Measurements from ENCODE around the gene COBL. TPM values are rescaled to one million over a fixed set of nuclear protein-coding genes. Genes with fewer than 3 reads are reported as not detected.

The COBL gene
- total RNA-seq, 1 donor from 2014 or later, result 0.11 TPM

DNA sequence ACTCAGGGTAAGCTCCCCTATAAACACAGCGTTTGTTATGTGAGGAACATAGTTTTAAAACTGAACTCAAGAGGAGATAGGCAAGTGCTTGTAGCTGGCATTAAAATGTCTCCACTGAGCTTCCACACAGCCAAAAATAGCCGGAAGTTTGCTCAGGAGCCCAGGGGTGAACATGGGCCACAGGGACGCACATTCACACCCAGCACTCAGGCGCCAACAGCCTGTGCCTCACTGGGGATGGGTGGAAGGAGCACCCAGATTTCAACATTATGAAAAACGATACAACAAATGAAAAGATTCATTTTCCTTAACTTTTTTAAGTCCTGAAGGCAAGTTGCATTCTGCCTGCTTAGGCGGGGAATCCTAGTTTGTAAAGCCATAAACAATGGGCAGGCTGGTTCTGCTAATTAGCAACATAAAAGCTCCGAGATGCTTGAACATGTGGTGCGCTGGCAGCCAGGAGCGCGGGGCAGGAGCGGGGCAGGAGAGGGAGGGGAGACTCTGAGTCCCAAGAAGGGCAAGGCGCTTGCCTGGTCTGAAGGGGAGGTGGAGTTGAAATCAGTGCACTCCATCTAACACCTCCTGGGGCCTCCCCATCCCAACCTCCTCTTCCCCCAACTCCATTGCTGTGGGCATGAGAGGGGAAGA, 235.9 kb downstream of the COBL start:
- Histone ChIP-seq H3K4me3 (no peak overlapping the region), H3K4me1 (no peaks in the 10 kb centered on the region), H3K9me3 (no peaks in the 10 kb centered on the region), H3K36me3 (no peaks in the 10 kb centered on the region), H3K27me3 (no peaks in the 10 kb centered on the region), H3K27ac (no peak overlapping the region)
- intact Hi-C loops (cut with DNase I), result no loop called here
- TF ChIP-seq, protein P1, sequence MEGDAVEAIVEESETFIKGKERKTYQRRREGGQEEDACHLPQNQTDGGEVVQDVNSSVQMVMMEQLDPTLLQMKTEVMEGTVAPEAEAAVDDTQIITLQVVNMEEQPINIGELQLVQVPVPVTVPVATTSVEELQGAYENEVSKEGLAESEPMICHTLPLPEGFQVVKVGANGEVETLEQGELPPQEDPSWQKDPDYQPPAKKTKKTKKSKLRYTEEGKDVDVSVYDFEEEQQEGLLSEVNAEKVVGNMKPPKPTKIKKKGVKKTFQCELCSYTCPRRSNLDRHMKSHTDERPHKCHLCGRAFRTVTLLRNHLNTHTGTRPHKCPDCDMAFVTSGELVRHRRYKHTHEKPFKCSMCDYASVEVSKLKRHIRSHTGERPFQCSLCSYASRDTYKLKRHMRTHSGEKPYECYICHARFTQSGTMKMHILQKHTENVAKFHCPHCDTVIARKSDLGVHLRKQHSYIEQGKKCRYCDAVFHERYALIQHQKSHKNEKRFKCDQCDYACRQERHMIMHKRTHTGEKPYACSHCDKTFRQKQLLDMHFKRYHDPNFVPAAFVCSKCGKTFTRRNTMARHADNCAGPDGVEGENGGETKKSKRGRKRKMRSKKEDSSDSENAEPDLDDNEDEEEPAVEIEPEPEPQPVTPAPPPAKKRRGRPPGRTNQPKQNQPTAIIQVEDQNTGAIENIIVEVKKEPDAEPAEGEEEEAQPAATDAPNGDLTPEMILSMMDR (IDR thresholded peaks at IDR 0.05), result no peak
- DNase-seq (ENCODE audit: low spot score in 2 of 2), result no peak

DNA sequence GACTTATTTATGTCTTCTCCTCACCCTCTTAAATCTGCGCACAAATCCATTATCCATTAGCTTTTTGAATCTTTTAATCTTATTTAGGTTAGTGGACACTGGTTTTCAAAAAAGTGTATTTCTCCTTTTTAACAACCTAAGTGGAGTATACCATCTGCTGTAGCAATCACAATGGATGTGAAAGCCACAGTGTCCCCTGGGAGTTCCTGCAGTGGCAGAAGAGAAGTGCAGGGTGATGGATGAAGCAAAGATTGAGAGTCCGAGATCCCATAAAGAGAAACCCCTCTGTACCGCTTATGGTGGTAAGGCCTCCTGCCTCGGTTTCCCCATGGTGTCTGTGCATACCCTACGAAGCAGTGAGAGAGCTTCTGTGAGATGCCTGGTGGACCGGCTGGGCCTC, 236.4 kb downstream of the COBL start:
- Histone ChIP-seq H3K27me3 (no peaks in the 10 kb centered on the region), H3K27ac (no peak overlapping the region), H3K9me3 (no peaks in the 10 kb centered on the region), H3K36me3 (no peaks in the 10 kb centered on the region), H3K4me1 (no peaks in the 10 kb centered on the region), H3K4me3 (no peak overlapping the region)
- TF ChIP-seq, protein P1 (IDR thresholded peaks at IDR 0.05), result no peak
- DNase-seq (ENCODE audit: low spot score in 2 of 2), result no peak
- intact Hi-C loops (cut with DNase I), result no loop called here

DNA sequence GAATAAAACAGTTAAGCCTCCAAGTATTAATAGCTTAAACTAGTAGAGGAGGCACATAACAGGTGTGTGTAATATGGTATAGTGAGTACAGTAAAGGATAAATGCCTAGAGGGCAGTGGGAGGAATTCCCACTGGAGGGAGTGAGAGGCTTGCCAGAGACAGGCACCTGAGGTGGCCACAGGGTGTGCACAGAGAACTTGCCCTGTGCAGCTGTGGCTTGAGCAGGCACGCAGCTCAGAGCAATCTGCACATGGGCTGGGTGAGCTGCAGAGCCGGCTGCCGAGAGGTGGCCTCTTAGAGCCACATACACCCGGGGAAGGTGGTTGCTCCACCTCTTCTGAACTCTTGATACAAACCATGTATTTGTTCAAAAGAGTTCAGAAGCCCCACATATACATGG, 237.1 kb downstream of the COBL start:
- Histone ChIP-seq H3K36me3 (no peaks in the 10 kb centered on the region), H3K4me3 (no peak overlapping the region), H3K27me3 (no peaks in the 10 kb centered on the region), H3K4me1 (no peaks in the 10 kb centered on the region), H3K9me3 (no peaks in the 10 kb centered on the region), H3K27ac (no peak overlapping the region)
- TF ChIP-seq, protein P1 (IDR thresholded peaks at IDR 0.05), result no peak
- intact Hi-C loops (cut with DNase I), result no loop called here
- no peak for DNase-seq (ENCODE audit: low spot score in 2 of 2)

DNA sequence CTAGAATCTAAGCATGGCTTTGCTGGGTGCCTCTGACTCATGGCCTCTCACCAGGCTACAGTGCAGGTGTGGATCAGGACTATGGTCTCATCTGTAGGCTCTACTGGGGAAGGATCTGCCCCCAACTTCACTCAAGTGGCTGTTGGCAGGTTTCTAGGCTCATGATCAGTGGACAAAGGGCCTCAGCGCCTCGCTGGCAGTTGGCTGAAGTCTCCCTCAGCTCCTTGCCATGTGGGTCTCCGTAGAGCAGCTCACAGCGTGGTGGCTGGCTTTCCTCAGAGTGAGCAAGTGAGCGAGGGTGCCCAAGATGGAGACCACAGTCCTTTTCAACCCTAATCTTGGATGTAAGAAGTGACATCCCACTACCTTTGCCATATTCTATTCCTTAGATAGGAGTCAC, 238.0 kb downstream of the COBL start:
- no peaks in the 10 kb centered on the region for H3K27me3 ChIP-seq
- TF ChIP-seq, protein P1 (IDR thresholded peaks at IDR 0.05), result no peak
- intact Hi-C loops (cut with DNase I), result no loop called here

DNA sequence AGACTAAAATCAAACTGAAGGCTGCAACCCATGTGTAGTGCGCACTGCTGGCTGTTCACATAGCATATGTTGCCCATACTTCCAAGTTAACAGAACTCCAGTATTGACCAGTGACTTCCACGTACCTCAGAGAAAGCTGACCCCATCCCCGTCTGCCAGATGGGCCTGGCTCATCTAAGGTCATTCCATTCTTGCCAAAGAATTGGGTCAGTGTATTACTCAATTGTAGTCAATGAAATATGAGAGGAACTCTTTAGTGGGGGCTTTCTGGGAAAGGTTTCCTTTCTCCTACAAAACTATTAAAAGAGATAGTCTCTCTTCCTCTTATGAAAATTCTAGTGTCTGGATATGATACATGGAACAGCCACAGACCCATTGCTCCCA, 238.6 kb downstream of the COBL start:
- Histone ChIP-seq H3K36me3 (no peaks in the 10 kb centered on the region), H3K27me3 (no peaks in the 10 kb centered on the region), H3K27ac (no peak overlapping the region), H3K9me3 (no peaks in the 10 kb centered on the region), H3K4me1 (no peaks in the 10 kb centered on the region), H3K4me3 (no peak overlapping the region)
- no peak for DNase-seq (ENCODE audit: low spot score in 2 of 2)
- TF ChIP-seq, protein P1 (IDR thresholded peaks at IDR 0.05), result no peak
- intact Hi-C loops (cut with DNase I), result no loop called here

More for the DNA sequence above, 238.0 kb downstream of the COBL start:
- Histone ChIP-seq H3K4me1 (no peaks in the 10 kb centered on the region), H3K9me3 (no peaks in the 10 kb centered on the region), H3K4me3 (no peak overlapping the region), H3K36me3 (no peaks in the 10 kb centered on the region), H3K27ac (no peak overlapping the region)
- DNase-seq (ENCODE audit: low spot score in 2 of 2), result no peak

Measured in ascending aorta (tissue), 2 donors.